ENCODE data around the gene FRMD4A. TPM values are rescaled to one million over a fixed set of nuclear protein-coding genes. Genes with fewer than 3 reads are reported as not detected.
A peak's percentile ranks its signal among the peaks of the same experiment; 100 is the strongest.

The FRMD4A gene
- total and polyA plus RNA-seq, 5 donors from 2014 or later, result 0.34 to 2.4 (median 0.54) TPM

- Histone ChIP-seq H3K27ac (ENCODE audit: insufficient read depth, low read length, poor library complexity, severe bottlenecking) (no peak overlapping the region), H3K4me1 (ENCODE audit: control insufficient read depth, insufficient read depth, low read length, poor library complexity, severe bottlenecking) (no peaks in the 10 kb centered on the region), H3K9me3 (ENCODE audit: control insufficient read depth in 2 of 2, low read length in 2 of 2) (no peaks in the 10 kb centered on the region), H3K27me3 (ENCODE audit: control insufficient read depth, insufficient read depth, low read length) (no peaks in the 10 kb centered on the region), H3K36me3 (ENCODE audit: control insufficient read depth, insufficient read depth, low read length) (peaks cover 86% of the 10 kb centered on the region), H3K4me3 (ENCODE audit: low read depth, low read length) (no peak overlapping the region)
- Mint-ChIP-seq H3K9me3 (peaks cover 0 to 1% (median 0%) of the 10 kb centered on the region in 7 donors), H3K4me1 (peaks cover 0 to 4% (median under 1%) of the 10 kb centered on the region in 4 donors), H3K27ac (no peak overlapping the region), H3K4me3 (no peak overlapping the region), H3K36me3 (peaks cover 80% of the 10 kb centered on the region), H3K27me3 (no peaks in the 10 kb centered on the region)
- ATAC-seq (ENCODE audit: low read depth in 2 of 2) (no peak), DNase-seq (no peak)
These were observed 717.2 kb downstream of the FRMD4A start for GRCh38 chr10:13613519-13613918.

- Mint-ChIP-seq H3K4me1 (peaks cover 0 to 4% (median 2%) of the 10 kb centered on the region in 4 donors), H3K4me3 (no peak overlapping the region), H3K36me3 (peaks cover 79% of the 10 kb centered on the region), H3K27me3 (no peaks in the 10 kb centered on the region), H3K27ac (no peak overlapping the region), H3K9me3 (no peaks in the 10 kb centered on the region)
- ATAC-seq (ENCODE audit: low read depth in 2 of 2) (no peak), DNase-seq (no peak)
- Histone ChIP-seq H3K4me1 (ENCODE audit: control insufficient read depth, insufficient read depth, low read length, poor library complexity, severe bottlenecking) (no peaks in the 10 kb centered on the region), H3K27ac (ENCODE audit: insufficient read depth, low read length, poor library complexity, severe bottlenecking) (no peak overlapping the region), H3K27me3 (ENCODE audit: control insufficient read depth, insufficient read depth, low read length) (no peaks in the 10 kb centered on the region), H3K4me3 (ENCODE audit: low read depth, low read length) (no peak overlapping the region), H3K9me3 (ENCODE audit: control insufficient read depth in 2 of 2, low read length in 2 of 2) (no peaks in the 10 kb centered on the region), H3K36me3 (ENCODE audit: control insufficient read depth, insufficient read depth, low read length) (peaks cover 83% of the 10 kb centered on the region)
These were observed 717.9 kb downstream of the FRMD4A start for GRCh38 chr10:13612654-13613373.

- H3K4me3 Mint-ChIP-seq, result no peak overlapping the region
- Histone ChIP-seq H3K9me3 (ENCODE audit: control insufficient read depth in 2 of 2, low read length in 2 of 2) (no peaks in the 10 kb centered on the region), H3K36me3 (ENCODE audit: control insufficient read depth, insufficient read depth, low read length) (peaks cover 65% of the 10 kb centered on the region), H3K4me3 (ENCODE audit: low read depth, low read length) (no peak overlapping the region), H3K27me3 (ENCODE audit: control insufficient read depth, insufficient read depth, low read length) (no peaks in the 10 kb centered on the region), H3K4me1 (ENCODE audit: control insufficient read depth, insufficient read depth, low read length, poor library complexity, severe bottlenecking) (no peaks in the 10 kb centered on the region), H3K27ac (ENCODE audit: insufficient read depth, low read length, poor library complexity, severe bottlenecking) (no peak overlapping the region)
- ATAC-seq (ENCODE audit: low read depth in 2 of 2) (no peak), DNase-seq (no peak)
- peaks cover 0 to 7% (median 5%) of the 10 kb centered on the region in 4 donors for H3K4me1 Mint-ChIP-seq
- no peaks in the 10 kb centered on the region for H3K27me3 Mint-ChIP-seq
- peak overlapping the region in 1 of 3 donors; percentile 29 for H3K27ac Mint-ChIP-seq
- no peaks in the 10 kb centered on the region for H3K9me3 Mint-ChIP-seq
- peaks cover 62% of the 10 kb centered on the region for H3K36me3 Mint-ChIP-seq
These were observed 722.4 kb downstream of the FRMD4A start for GRCh38 chr10:13608246-13608853.

- no peak overlapping the region for H3K4me3 ChIP-seq (ENCODE audit: low read depth, low read length)
- Mint-ChIP-seq H3K4me1 (peaks cover 0 to 11% (median 8%) of the 10 kb centered on the region in 4 donors), H3K9me3 (no peaks in the 10 kb centered on the region), H3K27me3 (no peaks in the 10 kb centered on the region), H3K27ac (no peak overlapping the region), H3K36me3 (peaks cover 42% of the 10 kb centered on the region), H3K4me3 (no peak overlapping the region)
- H3K27ac ChIP-seq (ENCODE audit: insufficient read depth, low read length, poor library complexity, severe bottlenecking), result no peak overlapping the region
- no peak for DNase-seq
- H3K9me3 ChIP-seq (ENCODE audit: control insufficient read depth in 2 of 2, low read length in 2 of 2), result no peaks in the 10 kb centered on the region
- no peaks in the 10 kb centered on the region for H3K27me3 ChIP-seq (ENCODE audit: control insufficient read depth, insufficient read depth, low read length)
- no peaks in the 10 kb centered on the region for H3K4me1 ChIP-seq (ENCODE audit: control insufficient read depth, insufficient read depth, low read length, poor library complexity, severe bottlenecking)
- H3K36me3 ChIP-seq (ENCODE audit: control insufficient read depth, insufficient read depth, low read length), result peaks cover 54% of the 10 kb centered on the region
- ATAC-seq (ENCODE audit: low read depth in 2 of 2), result no peak
These were observed 726.2 kb downstream of the FRMD4A start for GRCh38 chr10:13604357-13605040.

GRCh38 chr10:13597909-13598308 lies 732.8 kb downstream of the FRMD4A start:
- no peak for ATAC-seq (ENCODE audit: low read depth in 2 of 2)
- Mint-ChIP-seq H3K4me1 (peaks cover 16 to 36% (median 26%) of the 10 kb centered on the region in 4 donors), H3K36me3 (peaks cover 32% of the 10 kb centered on the region), H3K4me3 (no peak overlapping the region), H3K9me3 (no peaks in the 10 kb centered on the region), H3K27ac (no peak overlapping the region), H3K27me3 (no peaks in the 10 kb centered on the region)
- H3K4me3 ChIP-seq (ENCODE audit: low read depth, low read length), result no peak overlapping the region
- DNase-seq, result no peak
- H3K27me3 ChIP-seq (ENCODE audit: control insufficient read depth, insufficient read depth, low read length), result no peaks in the 10 kb centered on the region
- no peaks in the 10 kb centered on the region for H3K4me1 ChIP-seq (ENCODE audit: control insufficient read depth, insufficient read depth, low read length, poor library complexity, severe bottlenecking)
- H3K36me3 ChIP-seq (ENCODE audit: control insufficient read depth, insufficient read depth, low read length), result peaks cover 52% of the 10 kb centered on the region
- H3K9me3 ChIP-seq (ENCODE audit: control insufficient read depth in 2 of 2, low read length in 2 of 2), result no peaks in the 10 kb centered on the region
- no peak overlapping the region for H3K27ac ChIP-seq (ENCODE audit: insufficient read depth, low read length, poor library complexity, severe bottlenecking)

GRCh38 chr10:13594641-13595040 lies 736.1 kb downstream of the FRMD4A start:
- H3K9me3 ChIP-seq (ENCODE audit: control insufficient read depth in 2 of 2, low read length in 2 of 2), result no peaks in the 10 kb centered on the region
- Mint-ChIP-seq H3K4me1 (peaks cover 30 to 48% (median 39%) of the 10 kb centered on the region in 4 donors), H3K36me3 (peaks cover 30% of the 10 kb centered on the region), H3K4me3 (no peak overlapping the region), H3K27me3 (no peaks in the 10 kb centered on the region), H3K27ac (no peak overlapping the region), H3K9me3 (no peaks in the 10 kb centered on the region)
- no peak overlapping the region for H3K4me3 ChIP-seq (ENCODE audit: low read depth, low read length)
- H3K36me3 ChIP-seq (ENCODE audit: control insufficient read depth, insufficient read depth, low read length), result peaks cover 46% of the 10 kb centered on the region
- no peak for DNase-seq
- H3K27me3 ChIP-seq (ENCODE audit: control insufficient read depth, insufficient read depth, low read length), result no peaks in the 10 kb centered on the region
- H3K27ac ChIP-seq (ENCODE audit: insufficient read depth, low read length, poor library complexity, severe bottlenecking), result no peak overlapping the region
- no peaks in the 10 kb centered on the region for H3K4me1 ChIP-seq (ENCODE audit: control insufficient read depth, insufficient read depth, low read length, poor library complexity, severe bottlenecking)
- ATAC-seq (ENCODE audit: low read depth in 2 of 2), result no peak
